Measurements from ENCODE around the gene ZG16B. TPM values are rescaled to one million over a fixed set of nuclear protein-coding genes. Genes with fewer than 3 reads are reported as not detected.

Gene ZG16B
- total and polyA plus RNA-seq, 9 donors = 0.28 to 0.61 (median 0.43) TPM; not detected in 1

DNA sequence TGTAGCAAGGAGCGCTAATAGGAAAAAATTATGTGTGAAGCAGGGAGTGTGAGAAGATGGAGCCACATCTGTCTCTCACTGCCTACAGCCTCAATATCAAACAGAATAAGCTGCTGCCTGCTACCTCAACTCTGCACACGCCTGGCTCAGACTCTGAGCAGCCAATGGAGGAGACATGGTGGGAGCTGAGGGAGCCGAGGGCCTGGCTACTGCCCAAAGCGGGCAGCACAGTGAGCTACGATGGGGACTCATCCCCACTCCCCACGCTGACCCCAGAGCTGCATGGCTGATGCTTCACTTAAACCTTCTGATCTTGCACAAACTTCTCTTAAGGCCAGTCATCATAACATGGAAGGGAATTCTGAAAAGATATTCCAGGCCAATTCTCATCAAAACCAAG is 41.8 kb downstream of the ZG16B start:
- Histone ChIP-seq H3K36me3 (ENCODE audit: control insufficient read depth, insufficient read depth, low read length) (no peaks in the 10 kb centered on the region), H3K27ac (ENCODE audit: low read length) (no peak overlapping the region), H3K27me3 (ENCODE audit: control insufficient read depth, insufficient read depth, low read length) (peaks cover 9% of the 10 kb centered on the region), H3K4me3 (ENCODE audit: low read length) (no peak overlapping the region), H3K9me3 (replicated peaks; ENCODE audit: control insufficient read depth, low read depth, low read length) (no peaks in the 10 kb centered on the region), H3K4me1 (ENCODE audit: control insufficient read depth, insufficient read depth, low read length) (peaks cover 13% of the 10 kb centered on the region)
- 80% methylated on average over 4 of the region's 6 CpGs for WGBS (ENCODE audit: insufficient coverage)
- DNase-seq = no peak

DNA sequence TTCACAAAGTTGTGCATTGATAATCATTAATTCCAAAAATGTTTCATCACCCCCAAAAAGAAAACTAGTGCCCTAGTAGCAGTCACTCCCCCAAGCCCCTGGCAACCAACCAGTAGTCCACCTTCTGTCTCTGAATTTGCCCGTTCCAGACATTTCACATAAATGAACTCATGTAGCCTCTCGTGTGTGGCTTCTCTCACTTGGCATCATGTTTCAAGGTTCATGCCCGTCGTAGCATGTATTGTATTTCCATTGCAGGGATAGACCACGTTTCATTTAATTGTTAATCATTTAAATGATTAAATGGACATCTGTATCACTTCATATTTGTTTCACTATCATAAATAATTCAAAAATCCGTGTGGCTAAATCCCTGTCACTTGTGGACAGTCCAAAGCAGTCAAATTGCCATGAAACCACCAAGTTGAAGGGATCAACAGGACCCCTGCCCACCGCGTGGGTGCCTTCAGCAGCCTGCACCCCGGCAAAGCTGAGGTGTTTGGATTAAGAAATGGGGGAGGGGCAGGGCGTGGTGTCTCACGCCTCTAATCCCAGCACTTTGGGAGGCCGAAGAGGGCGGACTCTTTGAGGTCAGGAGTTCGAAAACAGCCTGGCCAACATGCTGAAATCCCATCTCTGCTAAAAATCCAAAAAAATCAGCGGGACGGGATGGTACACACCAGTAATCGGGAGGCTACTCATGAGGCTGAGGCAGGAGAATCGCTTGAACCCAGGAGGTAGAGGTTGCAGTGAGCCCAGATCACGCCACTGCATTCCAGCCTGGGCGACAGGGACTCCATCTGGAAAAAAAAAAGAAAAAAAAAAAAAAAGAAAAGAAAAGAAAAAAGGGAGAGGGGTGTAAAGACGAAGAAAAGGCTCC is 44.2 kb downstream of the ZG16B start:
- no peak overlapping the region for H3K4me3 ChIP-seq (ENCODE audit: low read length)
- H3K4me1 ChIP-seq (ENCODE audit: control insufficient read depth, insufficient read depth, low read length) = peaks cover 8% of the 10 kb centered on the region
- H3K27me3 ChIP-seq (ENCODE audit: control insufficient read depth, insufficient read depth, low read length) = peaks cover 8% of the 10 kb centered on the region
- no peaks in the 10 kb centered on the region for H3K36me3 ChIP-seq (ENCODE audit: control insufficient read depth, insufficient read depth, low read length)
- WGBS (ENCODE audit: insufficient coverage) = 31% methylated on average over 9 of the region's 21 CpGs
- DNase-seq = peak; percentile 20
- no peak overlapping the region for H3K27ac ChIP-seq (ENCODE audit: low read length)
- no peaks in the 10 kb centered on the region for H3K9me3 ChIP-seq (replicated peaks; ENCODE audit: control insufficient read depth, low read depth, low read length)

- DNase-seq = peak; percentile 86
- Histone ChIP-seq H3K27me3 (ENCODE audit: control insufficient read depth, insufficient read depth, low read length) (peaks cover 7% of the 10 kb centered on the region), H3K4me1 (ENCODE audit: control insufficient read depth, insufficient read depth, low read length) (peaks cover 8% of the 10 kb centered on the region), H3K4me3 (ENCODE audit: low read length) (no peak overlapping the region), H3K9me3 (replicated peaks; ENCODE audit: control insufficient read depth, low read depth, low read length) (peaks cover 4% of the 10 kb centered on the region), H3K27ac (ENCODE audit: low read length) (no peak overlapping the region), H3K36me3 (ENCODE audit: control insufficient read depth, insufficient read depth, low read length) (no peaks in the 10 kb centered on the region)
- 35% methylated on average over 7 of the region's 25 CpGs for WGBS (ENCODE audit: insufficient coverage)
Measured at GRCh38 chr16:2874912-2875362, 44.8 kb downstream of the ZG16B start.

GRCh38 chr16:2879854-2880508 is 49.9 kb downstream of the ZG16B start:
- no peak for DNase-seq
- WGBS (ENCODE audit: insufficient coverage) = 77% methylated on average over 3 of the region's 6 CpGs
- Histone ChIP-seq H3K4me1 (ENCODE audit: control insufficient read depth, insufficient read depth, low read length) (peaks cover 8% of the 10 kb centered on the region), H3K27me3 (ENCODE audit: control insufficient read depth, insufficient read depth, low read length) (peaks cover 4% of the 10 kb centered on the region), H3K27ac (ENCODE audit: low read length) (no peak overlapping the region), H3K9me3 (replicated peaks; ENCODE audit: control insufficient read depth, low read depth, low read length) (peaks cover 6% of the 10 kb centered on the region), H3K36me3 (ENCODE audit: control insufficient read depth, insufficient read depth, low read length) (no peaks in the 10 kb centered on the region), H3K4me3 (ENCODE audit: low read length) (no peak overlapping the region)

Other genes starting within 250 kb of the ZG16B start
- gene KCTD5, start 147.8 kb upstream of the ZG16B start, total RNA-seq = 15.6 TPM
- 10 to 100 TPM; 20.7 to 27.1 (median 23.2) TPM for gene KCTD5, start 147.8 kb upstream of the ZG16B start, polyA plus RNA-seq (ENCODE audit: insufficient read depth in 1 of 8, insufficient read length in 8 of 8, low replicate concordance in 1 of 8)
- 0.75 TPM for gene PRSS27, start 110.1 kb upstream of the ZG16B start, total RNA-seq
- 1 to 10 TPM in 7 of 8 donors, under 1 TPM in 1; 0.92 to 1.8 (median 1.6) TPM for gene PRSS27, start 110.1 kb upstream of the ZG16B start, polyA plus RNA-seq (ENCODE audit: insufficient read depth in 1 of 8, insufficient read length in 8 of 8, low replicate concordance in 1 of 8)
- gene SRRM2, start 77.7 kb upstream of the ZG16B start, total RNA-seq = 103 TPM
- 100 to 1,000 TPM; 377 to 610 (median 519) TPM for gene SRRM2, start 77.7 kb upstream of the ZG16B start, polyA plus RNA-seq (ENCODE audit: insufficient read depth in 1 of 8, insufficient read length in 8 of 8, low replicate concordance in 1 of 8)
- 218 TPM for gene ELOB, start 53.0 kb upstream of the ZG16B start, total RNA-seq
- 100 to 1,000 TPM; 162 to 228 (median 189) TPM for gene ELOB, start 53.0 kb upstream of the ZG16B start, polyA plus RNA-seq (ENCODE audit: insufficient read depth in 1 of 8, insufficient read length in 8 of 8, low replicate concordance in 1 of 8)
- gene PRSS33, start 42.7 kb upstream of the ZG16B start, total RNA-seq = not detected
- not detected for gene PRSS33, start 42.7 kb upstream of the ZG16B start, polyA plus RNA-seq (ENCODE audit: insufficient read depth in 1 of 8, insufficient read length in 8 of 8, low replicate concordance in 1 of 8)
- gene PRSS41, start 31.8 kb upstream of the ZG16B start, total RNA-seq = not detected
- not detected for gene PRSS41, start 31.8 kb upstream of the ZG16B start, polyA plus RNA-seq (ENCODE audit: insufficient read depth in 1 of 8, insufficient read length in 8 of 8, low replicate concordance in 1 of 8)
- not detected for gene PRSS21, start 13.1 kb upstream of the ZG16B start, total RNA-seq
- gene PRSS21, start 13.1 kb upstream of the ZG16B start, polyA plus RNA-seq (ENCODE audit: insufficient read depth in 1 of 8, insufficient read length in 8 of 8, low replicate concordance in 1 of 8) = under 1 TPM in 2 of 8 donors, not detected in 6; 0.20 to 0.30 TPM
- not detected for gene PRSS22, start 27.9 kb downstream of the ZG16B start, total RNA-seq
- gene PRSS22, start 27.9 kb downstream of the ZG16B start, polyA plus RNA-seq (ENCODE audit: insufficient read depth in 1 of 8, insufficient read length in 8 of 8, low replicate concordance in 1 of 8) = under 1 TPM in 2 of 8 donors, not detected in 6; 0.94 TPM
- 22.0 TPM for gene FLYWCH2, start 52.9 kb downstream of the ZG16B start, total RNA-seq
- 10 to 100 TPM; 13.8 to 23.3 (median 21.4) TPM for gene FLYWCH2, start 52.9 kb downstream of the ZG16B start, polyA plus RNA-seq (ENCODE audit: insufficient read depth in 1 of 8, insufficient read length in 8 of 8, low replicate concordance in 1 of 8)
- gene FLYWCH1, start 81.6 kb downstream of the ZG16B start, total RNA-seq = 7.8 TPM
- gene FLYWCH1, start 81.6 kb downstream of the ZG16B start, polyA plus RNA-seq (ENCODE audit: insufficient read depth in 1 of 8, insufficient read length in 8 of 8, low replicate concordance in 1 of 8) = 10 to 100 TPM; 13.9 to 28.5 (median 17.7) TPM
- gene KREMEN2, start 134.0 kb downstream of the ZG16B start, total RNA-seq = 5.6 TPM
- gene KREMEN2, start 134.0 kb downstream of the ZG16B start, polyA plus RNA-seq (ENCODE audit: insufficient read depth in 1 of 8, insufficient read length in 8 of 8, low replicate concordance in 1 of 8) = 10 to 100 TPM in 3 of 8 donors, 1 to 10 TPM in 5; 3.5 to 22.0 (median 9.1) TPM
- gene PAQR4, start 139.0 kb downstream of the ZG16B start, total RNA-seq = 4.3 TPM
- 10 to 100 TPM in 1 of 8 donors, 1 to 10 TPM in 7; 6.0 to 14.4 (median 9.3) TPM for gene PAQR4, start 139.0 kb downstream of the ZG16B start, polyA plus RNA-seq (ENCODE audit: insufficient read depth in 1 of 8, insufficient read length in 8 of 8, low replicate concordance in 1 of 8)
- gene PKMYT1, start 150.1 kb downstream of the ZG16B start, total RNA-seq = 3.6 TPM
- 10 to 100 TPM; 10.4 to 19.4 (median 14.2) TPM for gene PKMYT1, start 150.1 kb downstream of the ZG16B start, polyA plus RNA-seq (ENCODE audit: insufficient read depth in 1 of 8, insufficient read length in 8 of 8, low replicate concordance in 1 of 8)
- gene CLDN9, start 182.6 kb downstream of the ZG16B start, total RNA-seq = 0.40 TPM
- 1 to 10 TPM in 5 of 8 donors, under 1 TPM in 3; 0.36 to 3.0 (median 1.5) TPM for gene CLDN9, start 182.6 kb downstream of the ZG16B start, polyA plus RNA-seq (ENCODE audit: insufficient read depth in 1 of 8, insufficient read length in 8 of 8, low replicate concordance in 1 of 8)
- gene CLDN6, start 187.9 kb downstream of the ZG16B start, total RNA-seq = 0.09 TPM
- gene CLDN6, start 187.9 kb downstream of the ZG16B start, polyA plus RNA-seq (ENCODE audit: insufficient read depth in 1 of 8, insufficient read length in 8 of 8, low replicate concordance in 1 of 8) = 1 to 10 TPM in 2 of 8 donors, under 1 TPM in 5, not detected in 1; 0.16 to 4.6 (median 0.43) TPM
- gene TNFRSF12A, start 190.1 kb downstream of the ZG16B start, total RNA-seq = 39.8 TPM
- 10 to 100 TPM; 26.4 to 65.2 (median 42.8) TPM for gene TNFRSF12A, start 190.1 kb downstream of the ZG16B start, polyA plus RNA-seq (ENCODE audit: insufficient read depth in 1 of 8, insufficient read length in 8 of 8, low replicate concordance in 1 of 8)
- 77.9 TPM for gene HCFC1R1, start 193.6 kb downstream of the ZG16B start, total RNA-seq
- 100 to 1,000 TPM in 2 of 8 donors, 10 to 100 TPM in 6; 68.0 to 138 (median 91.4) TPM for gene HCFC1R1, start 193.6 kb downstream of the ZG16B start, polyA plus RNA-seq (ENCODE audit: insufficient read depth in 1 of 8, insufficient read length in 8 of 8, low replicate concordance in 1 of 8)
- 15.0 TPM for gene THOC6, start 193.7 kb downstream of the ZG16B start, total RNA-seq
- gene THOC6, start 193.7 kb downstream of the ZG16B start, polyA plus RNA-seq (ENCODE audit: insufficient read depth in 1 of 8, insufficient read length in 8 of 8, low replicate concordance in 1 of 8) = 10 to 100 TPM; 19.6 to 25.5 (median 22.0) TPM
- gene BICDL2, start 206.6 kb downstream of the ZG16B start, total RNA-seq = not detected
- gene BICDL2, start 206.6 kb downstream of the ZG16B start, polyA plus RNA-seq (ENCODE audit: insufficient read depth in 1 of 8, insufficient read length in 8 of 8, low replicate concordance in 1 of 8) = under 1 TPM in 5 of 8 donors, not detected in 3; 0.02 to 0.66 (median 0.23) TPM
- 0.58 TPM for gene MMP25, start 216.3 kb downstream of the ZG16B start, total RNA-seq
- 1 to 10 TPM; 1.4 to 3.0 (median 1.8) TPM for gene MMP25, start 216.3 kb downstream of the ZG16B start, polyA plus RNA-seq (ENCODE audit: insufficient read depth in 1 of 8, insufficient read length in 8 of 8, low replicate concordance in 1 of 8)
- 50.2 TPM for gene IL32, start 235.3 kb downstream of the ZG16B start, total RNA-seq
- gene IL32, start 235.3 kb downstream of the ZG16B start, polyA plus RNA-seq (ENCODE audit: insufficient read depth in 1 of 8, insufficient read length in 8 of 8, low replicate concordance in 1 of 8) = 100 to 1,000 TPM in 6 of 8 donors, 10 to 100 TPM in 2; 28.9 to 166 (median 119) TPM

Measured in muscle of leg (tissue), 11 donors.